Chondrocyte (in vitro differentiated cells): ENCODE measurements around the gene TMC5. TPM values are rescaled to one million over a fixed set of nuclear protein-coding genes. Genes with fewer than 3 reads are reported as not detected.
"Not testable (repeated sequence)": the region's sequence is repeated elsewhere in the genome, so short reads cannot be mapped to it uniquely, and the experiment has no call there.

Experiments
- DNase-seq: peaks from one replicate; pipeline ENCODE4 v3.0.0; 2021; ENCODE audit warnings: mixed read lengths, low spot score
- H3K27ac Mint-ChIP-seq: one replicate; pipeline ENCODE4 v1.8.0; 2021; ENCODE audit warnings: mild to moderate bottlenecking, moderate library complexity, mixed read lengths; ENCODE audit not compliant: unreplicated experiment
- H3K27me3 Mint-ChIP-seq: 2 replicates; pipeline ENCODE4 v1.8.0; 2021; ENCODE audit warnings: low read depth, mixed read lengths
- H3K36me3 Mint-ChIP-seq: 2 replicates; pipeline ENCODE4 v1.8.0; 2021; ENCODE audit warnings: low read depth, mixed read lengths
- H3K4me1 Mint-ChIP-seq: 2 replicates; pipeline ENCODE4 v1.8.0; 2021; ENCODE audit warnings: low read depth, mild to moderate bottlenecking, mixed read lengths
- H3K4me3 Mint-ChIP-seq: one replicate; pipeline ENCODE4 v1.8.0; 2021; ENCODE audit warnings: mild to moderate bottlenecking, moderate library complexity, mixed read lengths; ENCODE audit not compliant: unreplicated experiment
- H3K9me3 Mint-ChIP-seq: 2 replicates; pipeline ENCODE4 v1.8.0; 2021; ENCODE audit warnings: low read depth, mixed read lengths
- total RNA-seq: library from RNA; stranded (reverse); gene quantifications from 3 replicates; pipeline ENCODE4 v1.2.1, GENCODE V29; 2021
- TF ChIP-seq, protein P1 (sequence below): fragments of 200-600 bp; sonication (generic); IDR thresholded peaks from 2 replicates; pipeline ENCODE4 v1.5.0; 2021; ENCODE audit warnings: antibody characterized with exemption, mild to moderate bottlenecking, moderate library complexity

Gene TMC5
- total RNA-seq, 1 donor from 2014 or later = not detected

GRCh38 chr16:19384656-19385055 is 33.0 kb upstream of the TMC5 start:
- H3K36me3 Mint-ChIP-seq = no peaks in the 10 kb centered on the region
- H3K9me3 Mint-ChIP-seq = no peaks in the 10 kb centered on the region
- H3K27ac Mint-ChIP-seq = no peak overlapping the region
- peaks cover 26% of the 10 kb centered on the region for H3K27me3 Mint-ChIP-seq
- no peak for DNase-seq
- H3K4me3 Mint-ChIP-seq = no peak overlapping the region
- no peaks in the 10 kb centered on the region for H3K4me1 Mint-ChIP-seq
- TF ChIP-seq, protein P1, sequence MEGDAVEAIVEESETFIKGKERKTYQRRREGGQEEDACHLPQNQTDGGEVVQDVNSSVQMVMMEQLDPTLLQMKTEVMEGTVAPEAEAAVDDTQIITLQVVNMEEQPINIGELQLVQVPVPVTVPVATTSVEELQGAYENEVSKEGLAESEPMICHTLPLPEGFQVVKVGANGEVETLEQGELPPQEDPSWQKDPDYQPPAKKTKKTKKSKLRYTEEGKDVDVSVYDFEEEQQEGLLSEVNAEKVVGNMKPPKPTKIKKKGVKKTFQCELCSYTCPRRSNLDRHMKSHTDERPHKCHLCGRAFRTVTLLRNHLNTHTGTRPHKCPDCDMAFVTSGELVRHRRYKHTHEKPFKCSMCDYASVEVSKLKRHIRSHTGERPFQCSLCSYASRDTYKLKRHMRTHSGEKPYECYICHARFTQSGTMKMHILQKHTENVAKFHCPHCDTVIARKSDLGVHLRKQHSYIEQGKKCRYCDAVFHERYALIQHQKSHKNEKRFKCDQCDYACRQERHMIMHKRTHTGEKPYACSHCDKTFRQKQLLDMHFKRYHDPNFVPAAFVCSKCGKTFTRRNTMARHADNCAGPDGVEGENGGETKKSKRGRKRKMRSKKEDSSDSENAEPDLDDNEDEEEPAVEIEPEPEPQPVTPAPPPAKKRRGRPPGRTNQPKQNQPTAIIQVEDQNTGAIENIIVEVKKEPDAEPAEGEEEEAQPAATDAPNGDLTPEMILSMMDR = no peak

DNA sequence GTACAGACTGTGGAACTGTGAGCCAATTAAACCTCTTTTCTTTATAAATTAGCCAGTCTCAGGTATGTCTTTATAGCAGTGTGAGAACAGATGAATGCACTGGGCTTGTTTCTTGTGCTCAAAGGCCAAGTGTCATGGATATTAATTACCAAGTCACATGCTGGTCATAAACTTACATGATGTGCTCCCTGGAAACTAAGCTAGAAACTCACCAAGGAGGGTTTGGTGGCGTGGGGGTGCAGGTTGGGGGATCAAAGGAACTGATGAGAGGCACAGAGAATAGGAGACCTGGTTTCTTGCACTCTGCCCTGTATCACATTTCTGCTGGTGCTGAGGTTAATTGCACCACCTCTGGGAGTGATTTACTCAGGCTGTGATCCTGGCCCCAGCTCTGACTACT is 31.2 kb upstream of the TMC5 start:
- TF ChIP-seq, protein P1 = no peak
- Mint-ChIP-seq H3K27me3 (peaks cover 22% of the 10 kb centered on the region), H3K9me3 (no peaks in the 10 kb centered on the region), H3K4me1 (no peaks in the 10 kb centered on the region), H3K27ac (no peak overlapping the region), H3K4me3 (no peak overlapping the region), H3K36me3 (no peaks in the 10 kb centered on the region)
- no peak for DNase-seq

DNA sequence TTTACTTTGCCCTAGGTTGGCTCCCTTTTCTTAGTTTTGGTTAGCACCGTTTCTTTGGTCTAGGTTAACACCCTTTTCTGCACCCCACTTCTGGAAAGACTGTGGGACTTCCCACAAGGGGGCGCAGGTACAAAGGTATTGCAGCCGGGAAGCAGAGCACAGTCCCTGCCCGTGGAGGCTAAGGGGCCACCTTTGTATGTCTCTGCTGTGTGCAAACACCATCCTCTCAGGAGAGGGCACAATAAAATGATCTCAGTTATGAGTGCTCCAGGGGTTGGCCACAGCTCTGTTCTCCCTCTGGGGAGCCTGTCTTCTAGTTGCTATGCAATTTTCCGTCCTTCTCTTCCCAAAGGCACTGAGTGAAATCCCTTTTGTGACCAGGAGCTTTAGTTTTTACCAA is 28.4 kb upstream of the TMC5 start:
- no peak overlapping the region for H3K4me3 Mint-ChIP-seq
- H3K9me3 Mint-ChIP-seq = no peaks in the 10 kb centered on the region
- H3K36me3 Mint-ChIP-seq = no peaks in the 10 kb centered on the region
- H3K27me3 Mint-ChIP-seq = peaks cover 18% of the 10 kb centered on the region
- no peak overlapping the region for H3K27ac Mint-ChIP-seq
- TF ChIP-seq, protein P1 = peak; percentile 55
- DNase-seq = no peak
- H3K4me1 Mint-ChIP-seq = no peaks in the 10 kb centered on the region

- H3K27ac Mint-ChIP-seq, H3K4me1 Mint-ChIP-seq, H3K4me3 Mint-ChIP-seq, DNase-seq, H3K9me3 Mint-ChIP-seq, H3K36me3 Mint-ChIP-seq: not testable (repeated sequence)
- H3K27me3 Mint-ChIP-seq = peaks cover 14% of the 10 kb centered on the region
These were observed 26.4 kb upstream of the TMC5 start for GRCh38 chr16:19391185-19391776.

DNA sequence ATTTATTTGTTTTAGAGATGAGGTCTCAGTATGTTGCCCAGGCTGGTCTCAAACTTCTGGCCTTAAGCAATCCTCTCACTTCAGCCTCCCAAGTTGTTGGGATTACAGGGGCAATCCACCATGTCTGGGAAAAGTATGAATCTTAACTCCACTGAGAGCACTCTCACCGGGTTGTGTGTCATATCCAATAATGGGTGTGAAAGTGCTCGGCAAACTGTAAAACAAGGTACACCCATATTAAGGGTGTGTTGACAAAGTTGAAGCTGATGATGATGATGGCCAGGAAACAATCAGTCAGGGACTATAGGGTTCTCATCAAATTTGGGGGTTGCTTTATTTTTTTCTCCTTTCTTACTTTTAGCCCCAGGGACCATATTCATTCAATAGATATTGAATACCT is 25.3 kb upstream of the TMC5 start:
- Mint-ChIP-seq H3K27ac (no peak overlapping the region), H3K36me3 (no peaks in the 10 kb centered on the region), H3K4me3 (no peak overlapping the region), H3K4me1 (no peaks in the 10 kb centered on the region), H3K27me3 (peaks cover 14% of the 10 kb centered on the region), H3K9me3 (no peaks in the 10 kb centered on the region)
- DNase-seq = no peak
- TF ChIP-seq, protein P1 = no peak
